Measurements from ENCODE around the gene FYN. TPM values are rescaled to one million over a fixed set of nuclear protein-coding genes. Genes with fewer than 3 reads are reported as not detected.
"Not testable (repeated sequence)": the region's sequence is repeated elsewhere in the genome, so short reads cannot be mapped to it uniquely, and the experiment has no call there.

Gene FYN
- total RNA-seq, 4 donors from 2014 or later, result 108 to 281 (median 186) TPM

- DNase-seq (ENCODE audit: low spot score) (no peak), ATAC-seq (ENCODE audit: low FRiP score) (no peak)
- TF ChIP-seq CTCF (IDR thresholded peaks at IDR 0.05), result no peak
Observed at GRCh38 chr6:111837007-111837406, 36.2 kb downstream of the FYN start.

- TF ChIP-seq CTCF (IDR thresholded peaks at IDR 0.05), result no peak
- ATAC-seq (ENCODE audit: low FRiP score) (no peak), DNase-seq (ENCODE audit: low spot score) (no peak)
Observed at GRCh38 chr6:111835807-111836206, 37.4 kb downstream of the FYN start.

GRCh38 chr6:111835398-111835797 is 37.9 kb downstream of the FYN start:
- not testable (repeated sequence) for ATAC-seq (ENCODE audit: low FRiP score); DNase-seq (ENCODE audit: low spot score)

GRCh38 chr6:111834356-111834755 is 38.9 kb downstream of the FYN start:
- ATAC-seq (ENCODE audit: low FRiP score) (no peak), DNase-seq (ENCODE audit: low spot score) (no peak)
- TF ChIP-seq CTCF (IDR thresholded peaks at IDR 0.05), result no peak

GRCh38 chr6:111832833-111833418 is 40.3 kb downstream of the FYN start:
- no peak for TF ChIP-seq CTCF (IDR thresholded peaks at IDR 0.05)
- no peak for ATAC-seq (ENCODE audit: low FRiP score)

GRCh38 chr6:111831408-111831807 is 41.8 kb downstream of the FYN start:
- no peak for TF ChIP-seq CTCF (IDR thresholded peaks at IDR 0.05)
- ATAC-seq (ENCODE audit: low FRiP score) (no peak), DNase-seq (ENCODE audit: low spot score) (no peak)

More at GRCh38 chr6:111832833-111833418, 40.3 kb downstream of the FYN start:
- DNase-seq (ENCODE audit: low spot score), result no peak

- no peak for TF ChIP-seq CTCF (IDR thresholded peaks at IDR 0.05)
- ATAC-seq (ENCODE audit: low FRiP score) (no peak), DNase-seq (ENCODE audit: low spot score) (no peak)
Observed at GRCh38 chr6:111829998-111830397, 43.3 kb downstream of the FYN start.
